Sigmoid colon (tissue), 7 donors: ENCODE measurements around the gene STAG1. TPM values are rescaled to one million over a fixed set of nuclear protein-coding genes. Genes with fewer than 3 reads are reported as not detected.

Experiments used
- DNase-seq: peaks from one replicate; pipeline ENCODE4 v3.0.0-alpha.2; 2019
- H3K27ac ChIP-seq, 4 donors: fragments of 200-600 bp; sonication (generic); one replicate each; pipeline ENCODE4 v1.5.1; 2016 to 2019; ENCODE audit warnings: mild to moderate bottlenecking in 1 of 4
- H3K27me3 ChIP-seq, 3 donors: fragments of 200-600 bp; sonication (generic); one replicate each; pipeline ENCODE4 v1.5.1; 2019; ENCODE audit warnings: mild to moderate bottlenecking in 1 of 3
- H3K36me3 ChIP-seq, 4 donors: fragments of 200-600 bp; sonication (generic); one replicate each; pipeline ENCODE4 v1.5.1; 2016 to 2019
- H3K4me1 ChIP-seq, 4 donors: fragments of 200-600 bp; sonication (generic); one replicate each; pipeline ENCODE4 v1.5.1; 2017 to 2019
- H3K4me3 ChIP-seq, 4 donors: fragments of 200-600 bp; sonication (generic); one replicate each; pipeline ENCODE4 v1.5.1; 2017 to 2019; ENCODE audit warnings: mild to moderate bottlenecking in 2 of 4, moderate library complexity in 1 of 4
- H3K9me3 ChIP-seq, 4 donors: fragments of 200-600 bp in 3 of 4; sonication (generic) in 3 of 4; one replicate each; pipeline versions ENCODE4 v1.5.1 to v1.6.1; 2013 to 2019
- EP300 ChIP-seq, 4 donors: sonication (generic); formaldehyde crosslinking; IDR thresholded peaks; one replicate each; pipeline ENCODE4 v1.6.1; 2017; ENCODE audit warnings: antibody characterized with exemption in 4 of 4
- POLR2A ChIP-seq, 2 donors: fragments of 450-650 bp; IDR thresholded peaks; one replicate each; pipeline ENCODE4 v1.6.1; 2016; ENCODE audit warnings: antibody characterized with exemption in 2 of 2, mild to moderate bottlenecking in 2 of 2, moderate library complexity in 2 of 2
- POLR2AphosphoS5 ChIP-seq, 4 donors: sonication (generic); formaldehyde crosslinking; IDR thresholded peaks; one replicate each; pipeline ENCODE4 v1.6.1; 2017; ENCODE audit warnings: antibody characterized with exemption in 4 of 4
- WGBS, 2 donors: extraction: QIAGEN DNeasy Blood & Tissue Kit; methylation state at CpG; one replicate each; pipeline ENCODE4 v1.1.7; 2013; 5-methylcytosine and 5-hydroxymethylcytosine counted together
- intact Hi-C: fragments of 100-400 bp; cut with DNase I; formaldehyde crosslinking; loops from one replicate; pipeline ENCODE4 v1.15.1; 2023
- polyA plus RNA-seq, 3 donors: library from polyadenylated mRNA; stranded (reverse); fragments of 200-250 nt; gene quantifications; one replicate each; pipeline ENCODE4 v1.2.3, GENCODE V29; 2013
- total RNA-seq, 4 donors: library from RNA; depleted of rRNA; stranded (reverse); fragments of >200 nt; gene quantifications; one replicate each; pipeline ENCODE4 v1.1.0, GENCODE V29; 2016
- TF ChIP-seq, protein P1 (sequence below), 4 experiments: fragments of 450-650 bp in 3 of 4; fragments of 200-600 bp in 1 of 4; IDR thresholded peaks; one replicate each; pipeline ENCODE4 v1.5.1; 2016 to 2019; ENCODE audit warnings: antibody characterized with exemption in 4 of 4, mild to moderate bottlenecking in 3 of 4, moderate library complexity in 2 of 4
- donor health status: healthy with polysubstance abuse.
- donor health status: Bipolar disorder and iron deficiency.
- donor health status: healthy.

Gene STAG1
- total and polyA plus RNA-seq, 7 donors = 12.0 to 52.8 (median 37.3) TPM

DNA sequence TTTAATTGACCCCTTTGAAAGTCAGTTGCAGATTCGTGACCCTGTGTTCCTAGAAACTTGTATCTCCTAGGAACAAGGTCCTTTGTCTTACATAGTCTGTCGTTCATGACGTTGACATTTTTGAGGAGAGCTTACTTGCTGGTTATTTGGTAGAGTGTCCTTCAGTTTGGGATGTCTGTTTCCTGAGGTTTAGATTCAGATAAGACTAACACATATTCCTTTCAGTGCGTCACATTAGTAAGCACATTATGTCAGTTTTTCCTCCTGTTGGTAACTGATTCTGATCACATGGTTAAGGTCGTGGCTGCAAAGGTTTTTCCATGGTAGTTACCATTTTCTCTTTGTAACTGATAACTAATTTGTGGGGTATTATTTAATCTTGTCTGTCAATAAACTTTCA lies 421.3 kb downstream of the STAG1 start:
- H3K4me1 ChIP-seq = no peaks in the 10 kb centered on the region
- WGBS, 2 donors = 86 to 91% methylated on average over 5 of the region's 5 CpGs
- DNase-seq = no peak
- no peak for TF ChIP-seq POLR2A (IDR thresholded peaks at IDR 0.05)
- TF ChIP-seq, protein P1, sequence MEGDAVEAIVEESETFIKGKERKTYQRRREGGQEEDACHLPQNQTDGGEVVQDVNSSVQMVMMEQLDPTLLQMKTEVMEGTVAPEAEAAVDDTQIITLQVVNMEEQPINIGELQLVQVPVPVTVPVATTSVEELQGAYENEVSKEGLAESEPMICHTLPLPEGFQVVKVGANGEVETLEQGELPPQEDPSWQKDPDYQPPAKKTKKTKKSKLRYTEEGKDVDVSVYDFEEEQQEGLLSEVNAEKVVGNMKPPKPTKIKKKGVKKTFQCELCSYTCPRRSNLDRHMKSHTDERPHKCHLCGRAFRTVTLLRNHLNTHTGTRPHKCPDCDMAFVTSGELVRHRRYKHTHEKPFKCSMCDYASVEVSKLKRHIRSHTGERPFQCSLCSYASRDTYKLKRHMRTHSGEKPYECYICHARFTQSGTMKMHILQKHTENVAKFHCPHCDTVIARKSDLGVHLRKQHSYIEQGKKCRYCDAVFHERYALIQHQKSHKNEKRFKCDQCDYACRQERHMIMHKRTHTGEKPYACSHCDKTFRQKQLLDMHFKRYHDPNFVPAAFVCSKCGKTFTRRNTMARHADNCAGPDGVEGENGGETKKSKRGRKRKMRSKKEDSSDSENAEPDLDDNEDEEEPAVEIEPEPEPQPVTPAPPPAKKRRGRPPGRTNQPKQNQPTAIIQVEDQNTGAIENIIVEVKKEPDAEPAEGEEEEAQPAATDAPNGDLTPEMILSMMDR (IDR thresholded peaks at IDR 0.05) = no peak
- no peak for TF ChIP-seq POLR2AphosphoS5 (IDR thresholded peaks at IDR 0.05)
- TF ChIP-seq EP300 (IDR thresholded peaks at IDR 0.05) = no peak
- no peaks in the 10 kb centered on the region for H3K9me3 ChIP-seq
- H3K36me3 ChIP-seq = peaks cover 0 to 60% (median 30%) of the 10 kb centered on the region in 4 donors
- no peak overlapping the region for H3K4me3 ChIP-seq
- no peaks in the 10 kb centered on the region for H3K27me3 ChIP-seq
- intact Hi-C loops = no loop called here
- no peak overlapping the region for H3K27ac ChIP-seq

DNA sequence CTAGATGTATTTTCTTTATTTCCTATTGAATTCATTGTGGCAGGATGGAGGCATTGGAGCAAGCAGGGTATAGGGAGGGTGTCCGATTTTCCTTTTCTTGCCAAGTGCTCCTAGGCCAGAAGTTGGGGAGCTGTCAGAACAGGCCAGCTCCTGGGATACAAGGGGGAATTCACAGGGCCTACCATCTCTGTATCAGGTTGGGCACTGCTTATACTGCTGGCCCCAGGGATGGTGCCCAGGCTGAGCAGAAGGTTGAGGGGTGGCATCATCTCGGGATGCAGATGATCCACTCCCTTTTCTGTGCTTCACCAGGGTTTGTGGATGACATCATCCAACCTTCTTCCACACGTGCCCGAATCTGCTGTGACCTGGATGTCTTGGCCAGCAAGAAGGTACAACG lies 422.6 kb downstream of the STAG1 start:
- WGBS, 2 donors = 77 to 83% methylated on average over 5 of the region's 5 CpGs
- TF ChIP-seq EP300 (IDR thresholded peaks at IDR 0.05) (no peak), POLR2A (IDR thresholded peaks at IDR 0.05) (no peak)
- TF ChIP-seq, protein P1 (IDR thresholded peaks at IDR 0.05) = no peak
- Histone ChIP-seq H3K27ac (no peak overlapping the region), H3K9me3 (no peaks in the 10 kb centered on the region), H3K4me1 (no peaks in the 10 kb centered on the region), H3K27me3 (no peaks in the 10 kb centered on the region), H3K36me3 (peaks cover 0 to 52% (median 23%) of the 10 kb centered on the region in 4 donors), H3K4me3 (no peak overlapping the region)
- no peak for DNase-seq
- intact Hi-C loops = no loop called here

DNA sequence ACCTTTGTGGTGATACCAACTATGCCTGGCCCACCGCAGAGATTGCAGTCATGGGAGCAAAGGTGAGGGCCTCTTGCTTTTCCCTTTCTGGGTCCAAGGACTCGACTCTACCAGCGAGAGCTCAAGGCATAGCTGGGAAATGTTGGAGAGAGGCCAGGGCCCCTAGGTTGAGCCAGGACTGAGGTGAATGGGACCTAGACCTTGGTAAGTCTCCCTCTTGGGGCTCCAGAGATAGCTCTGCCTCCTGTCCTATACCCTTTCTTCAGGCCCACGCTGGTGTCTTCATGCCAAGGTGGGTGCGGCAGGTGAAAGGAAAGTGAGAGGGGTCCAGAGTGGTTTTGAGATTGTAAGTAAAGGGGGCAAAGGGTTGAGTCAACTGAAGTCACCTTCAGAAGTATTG lies 424.5 kb downstream of the STAG1 start:
- TF ChIP-seq POLR2A (IDR thresholded peaks at IDR 0.05) (no peak), EP300 (IDR thresholded peaks at IDR 0.05) (no peak), POLR2AphosphoS5 (IDR thresholded peaks at IDR 0.05) (no peak)
- TF ChIP-seq, protein P1 (IDR thresholded peaks at IDR 0.05) = no peak
- Histone ChIP-seq H3K27ac (no peak overlapping the region), H3K27me3 (no peaks in the 10 kb centered on the region), H3K9me3 (peaks cover 0 to 4% (median 0%) of the 10 kb centered on the region in 4 donors), H3K4me1 (no peaks in the 10 kb centered on the region), H3K36me3 (peaks cover 0 to 48% (median 21%) of the 10 kb centered on the region in 4 donors), H3K4me3 (no peak overlapping the region)
- intact Hi-C loops = no loop called here
- DNase-seq = no peak
- WGBS, 2 donors = 97 to 98% methylated on average over 5 of the region's 5 CpGs

DNA sequence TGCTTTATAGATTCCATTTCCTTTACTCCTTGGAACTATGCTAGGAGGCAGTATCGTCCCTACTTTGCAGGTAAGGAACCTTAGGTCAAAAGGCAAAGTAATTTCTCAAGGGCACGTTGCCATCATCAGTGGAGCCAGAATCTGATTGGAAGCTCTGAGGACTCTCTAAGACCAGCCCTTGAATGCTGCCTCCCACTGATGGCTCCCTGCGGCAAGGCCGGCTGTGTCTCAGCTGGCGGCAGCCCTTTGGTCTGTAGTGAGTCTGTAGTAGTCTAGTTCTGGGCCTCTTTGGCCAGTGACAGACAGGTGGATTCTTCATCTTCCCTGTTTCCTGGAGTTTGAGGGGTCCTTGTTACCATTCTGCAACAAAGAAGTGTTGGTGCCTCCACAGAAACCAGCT lies 425.9 kb downstream of the STAG1 start:
- intact Hi-C loops = no loop called here
- no peaks in the 10 kb centered on the region for H3K27me3 ChIP-seq
- no peaks in the 10 kb centered on the region for H3K4me1 ChIP-seq
- no peak overlapping the region for H3K4me3 ChIP-seq
- no peak for DNase-seq
- H3K27ac ChIP-seq = no peak overlapping the region
- peaks cover 0 to 55% (median 23%) of the 10 kb centered on the region in 4 donors for H3K36me3 ChIP-seq
- H3K9me3 ChIP-seq = peaks cover 0 to 10% (median under 1%) of the 10 kb centered on the region in 4 donors
- 95 to 98% methylated on average over 5 of the region's 5 CpGs for WGBS, 2 donors
- no peak for TF ChIP-seq POLR2AphosphoS5 (IDR thresholded peaks at IDR 0.05)
- TF ChIP-seq EP300 (IDR thresholded peaks at IDR 0.05) = no peak
- TF ChIP-seq, protein P1 (IDR thresholded peaks at IDR 0.05) = no peak
- TF ChIP-seq POLR2A (IDR thresholded peaks at IDR 0.05) = no peak

DNA sequence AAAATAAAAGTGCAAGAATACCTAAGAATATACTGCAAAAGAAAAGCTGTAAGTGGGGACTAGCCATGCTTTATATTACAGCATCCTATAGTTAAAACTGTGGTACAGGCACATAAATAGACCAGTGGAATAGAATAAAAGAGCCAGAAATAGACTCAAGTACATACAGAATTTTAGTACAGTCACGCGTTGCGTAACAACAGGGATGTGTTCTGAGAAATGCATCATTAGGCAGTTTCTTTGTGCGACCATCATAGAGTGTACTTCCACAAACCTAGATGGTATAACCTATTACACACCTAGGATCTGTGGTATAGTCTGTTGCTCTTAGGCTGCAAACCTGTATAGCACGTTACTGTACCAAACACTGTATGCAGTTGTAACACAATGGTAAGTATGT lies 440.2 kb downstream of the STAG1 start:
- TF ChIP-seq, protein P1 (IDR thresholded peaks at IDR 0.05) = no peak
- no peak for TF ChIP-seq POLR2A (IDR thresholded peaks at IDR 0.05)
- no peak for TF ChIP-seq POLR2AphosphoS5 (IDR thresholded peaks at IDR 0.05)
- no peak for TF ChIP-seq EP300 (IDR thresholded peaks at IDR 0.05)
- intact Hi-C loops = no loop called here
- WGBS, 2 donors = 97 to 98% methylated on average over 5 of the region's 5 CpGs
- Histone ChIP-seq H3K27ac (no peak overlapping the region), H3K36me3 (peaks cover 0 to 15% (median 0%) of the 10 kb centered on the region in 4 donors), H3K4me3 (no peak overlapping the region), H3K4me1 (no peaks in the 10 kb centered on the region), H3K9me3 (peaks cover 0 to under 1% (median 0%) of the 10 kb centered on the region in 4 donors), H3K27me3 (no peaks in the 10 kb centered on the region)
- no peak for DNase-seq
